Measurements from ENCODE around the gene USP17L12.
"Not testable (repeated sequence)": the region's sequence is repeated elsewhere in the genome, so short reads cannot be mapped to it uniquely, and the experiment has no call there.

DNA sequence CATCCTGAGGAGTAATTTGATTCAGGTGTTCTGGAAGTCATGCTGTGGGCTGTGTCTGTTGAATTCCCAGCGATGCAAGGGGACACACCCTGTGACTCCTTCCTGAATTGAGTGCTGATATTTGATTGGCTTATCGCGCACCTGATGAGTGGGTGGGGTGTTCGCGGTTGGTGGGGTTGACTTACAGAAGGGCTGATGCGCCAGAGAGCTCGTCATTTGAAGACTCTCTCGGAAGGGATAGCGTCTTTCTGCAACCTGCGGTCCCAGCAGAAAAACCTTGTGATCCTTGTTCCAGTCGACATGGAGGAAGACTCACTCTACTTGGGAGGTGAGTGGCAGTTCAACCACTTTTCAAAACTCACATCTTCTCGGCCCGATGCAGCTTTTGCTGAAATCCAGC lies at the start of gene USP17L12:
- not testable (repeated sequence) for TF ChIP-seq POLR2AphosphoS5 (IDR thresholded peaks at IDR 0.05; ENCODE audit: low read depth, low read length); EZH2 (IDR thresholded peaks at IDR 0.05); ZNF274 (IDR thresholded peaks at IDR 0.05; ENCODE audit: low read depth, low read length); ZFX (IDR thresholded peaks at IDR 0.05)
- TF ChIP-seq, protein P1, sequence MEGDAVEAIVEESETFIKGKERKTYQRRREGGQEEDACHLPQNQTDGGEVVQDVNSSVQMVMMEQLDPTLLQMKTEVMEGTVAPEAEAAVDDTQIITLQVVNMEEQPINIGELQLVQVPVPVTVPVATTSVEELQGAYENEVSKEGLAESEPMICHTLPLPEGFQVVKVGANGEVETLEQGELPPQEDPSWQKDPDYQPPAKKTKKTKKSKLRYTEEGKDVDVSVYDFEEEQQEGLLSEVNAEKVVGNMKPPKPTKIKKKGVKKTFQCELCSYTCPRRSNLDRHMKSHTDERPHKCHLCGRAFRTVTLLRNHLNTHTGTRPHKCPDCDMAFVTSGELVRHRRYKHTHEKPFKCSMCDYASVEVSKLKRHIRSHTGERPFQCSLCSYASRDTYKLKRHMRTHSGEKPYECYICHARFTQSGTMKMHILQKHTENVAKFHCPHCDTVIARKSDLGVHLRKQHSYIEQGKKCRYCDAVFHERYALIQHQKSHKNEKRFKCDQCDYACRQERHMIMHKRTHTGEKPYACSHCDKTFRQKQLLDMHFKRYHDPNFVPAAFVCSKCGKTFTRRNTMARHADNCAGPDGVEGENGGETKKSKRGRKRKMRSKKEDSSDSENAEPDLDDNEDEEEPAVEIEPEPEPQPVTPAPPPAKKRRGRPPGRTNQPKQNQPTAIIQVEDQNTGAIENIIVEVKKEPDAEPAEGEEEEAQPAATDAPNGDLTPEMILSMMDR (IDR thresholded peaks at IDR 0.05 in 2 of 3, conservative IDR thresholded peaks at IDR 0.05 in 1 of 3; ENCODE audit: borderline replicate concordance in 1 of 3, insufficient read depth in 1 of 3, low read depth in 2 of 3, low read length in 2 of 3) = not testable (repeated sequence)
- TF ChIP-seq, protein P2, sequence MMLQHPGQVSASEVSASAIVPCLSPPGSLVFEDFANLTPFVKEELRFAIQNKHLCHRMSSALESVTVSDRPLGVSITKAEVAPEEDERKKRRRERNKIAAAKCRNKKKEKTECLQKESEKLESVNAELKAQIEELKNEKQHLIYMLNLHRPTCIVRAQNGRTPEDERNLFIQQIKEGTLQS (IDR thresholded peaks at IDR 0.05) = not testable (repeated sequence)

Measured in HCT116 (cell line).